ENCODE data around the gene IFITM10.

Gene IFITM10

DNA sequence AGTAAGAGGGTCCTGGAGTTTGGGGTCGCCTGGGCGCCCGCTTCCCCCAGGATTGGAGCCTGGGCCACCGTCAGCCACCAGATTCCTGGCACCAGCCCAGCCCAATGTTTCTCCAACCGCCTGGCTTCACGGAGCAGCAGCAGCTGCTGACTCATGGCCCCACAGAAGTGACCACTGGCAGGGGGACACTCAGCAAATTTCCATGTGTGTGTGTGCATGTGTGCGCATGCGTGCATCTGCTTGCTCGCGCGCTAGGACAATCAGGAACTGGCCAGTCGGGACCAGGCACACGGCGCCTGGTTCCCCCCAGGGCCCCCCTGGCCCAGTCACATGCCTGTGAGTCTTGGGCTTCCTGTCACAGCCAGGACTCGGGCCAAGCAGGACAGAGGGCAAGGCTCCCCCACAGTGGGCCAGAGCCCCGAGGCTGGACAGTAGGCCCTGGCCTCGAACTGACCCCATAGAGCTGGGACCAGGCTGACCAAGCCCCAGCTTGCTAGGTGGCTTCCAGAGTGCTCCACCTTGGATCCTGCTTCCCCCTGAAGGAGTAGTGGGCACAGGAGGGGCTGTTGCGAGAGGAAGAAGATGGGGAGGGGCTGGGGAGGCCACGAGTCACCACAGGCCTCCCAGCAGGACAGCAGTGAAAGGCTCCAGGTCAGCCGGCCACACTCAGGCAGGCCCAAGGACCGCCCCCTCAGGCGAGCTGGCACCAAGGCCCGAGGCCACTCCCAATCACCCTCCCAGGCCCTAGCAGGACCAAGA lies 10.1 kb upstream of the IFITM10 start:
- peak overlapping the region; percentile 8 for H3K27ac ChIP-seq
- TF ChIP-seq, protein P1, sequence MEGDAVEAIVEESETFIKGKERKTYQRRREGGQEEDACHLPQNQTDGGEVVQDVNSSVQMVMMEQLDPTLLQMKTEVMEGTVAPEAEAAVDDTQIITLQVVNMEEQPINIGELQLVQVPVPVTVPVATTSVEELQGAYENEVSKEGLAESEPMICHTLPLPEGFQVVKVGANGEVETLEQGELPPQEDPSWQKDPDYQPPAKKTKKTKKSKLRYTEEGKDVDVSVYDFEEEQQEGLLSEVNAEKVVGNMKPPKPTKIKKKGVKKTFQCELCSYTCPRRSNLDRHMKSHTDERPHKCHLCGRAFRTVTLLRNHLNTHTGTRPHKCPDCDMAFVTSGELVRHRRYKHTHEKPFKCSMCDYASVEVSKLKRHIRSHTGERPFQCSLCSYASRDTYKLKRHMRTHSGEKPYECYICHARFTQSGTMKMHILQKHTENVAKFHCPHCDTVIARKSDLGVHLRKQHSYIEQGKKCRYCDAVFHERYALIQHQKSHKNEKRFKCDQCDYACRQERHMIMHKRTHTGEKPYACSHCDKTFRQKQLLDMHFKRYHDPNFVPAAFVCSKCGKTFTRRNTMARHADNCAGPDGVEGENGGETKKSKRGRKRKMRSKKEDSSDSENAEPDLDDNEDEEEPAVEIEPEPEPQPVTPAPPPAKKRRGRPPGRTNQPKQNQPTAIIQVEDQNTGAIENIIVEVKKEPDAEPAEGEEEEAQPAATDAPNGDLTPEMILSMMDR (conservative IDR thresholded peaks at IDR 0.05) = no peak
- no peak for TF ChIP-seq ZFX (IDR thresholded peaks at IDR 0.05)

- H3K27ac ChIP-seq = no peak overlapping the region
- TF ChIP-seq, protein P1 (conservative IDR thresholded peaks at IDR 0.05) = no peak
- TF ChIP-seq ZFX (IDR thresholded peaks at IDR 0.05) = no peak
Measured at GRCh38 chr11:1759851-1760220, 9.4 kb upstream of the IFITM10 start.

- no peak overlapping the region for H3K27ac ChIP-seq
- TF ChIP-seq, protein P1 (conservative IDR thresholded peaks at IDR 0.05) = no peak
- no peak for TF ChIP-seq ZFX (IDR thresholded peaks at IDR 0.05)
Measured at GRCh38 chr11:1759151-1759850, 8.9 kb upstream of the IFITM10 start.

- H3K27ac ChIP-seq = no peak overlapping the region
- TF ChIP-seq ZFX (IDR thresholded peaks at IDR 0.05) = no peak
- TF ChIP-seq, protein P1 (conservative IDR thresholded peaks at IDR 0.05) = no peak
Measured at GRCh38 chr11:1758611-1759150, 8.3 kb upstream of the IFITM10 start.

GRCh38 chr11:1757861-1758610 lies 7.6 kb upstream of the IFITM10 start:
- H3K27ac ChIP-seq = no peak overlapping the region
- TF ChIP-seq, protein P1 (conservative IDR thresholded peaks at IDR 0.05) = no peak
- no peak for TF ChIP-seq ZFX (IDR thresholded peaks at IDR 0.05)

DNA sequence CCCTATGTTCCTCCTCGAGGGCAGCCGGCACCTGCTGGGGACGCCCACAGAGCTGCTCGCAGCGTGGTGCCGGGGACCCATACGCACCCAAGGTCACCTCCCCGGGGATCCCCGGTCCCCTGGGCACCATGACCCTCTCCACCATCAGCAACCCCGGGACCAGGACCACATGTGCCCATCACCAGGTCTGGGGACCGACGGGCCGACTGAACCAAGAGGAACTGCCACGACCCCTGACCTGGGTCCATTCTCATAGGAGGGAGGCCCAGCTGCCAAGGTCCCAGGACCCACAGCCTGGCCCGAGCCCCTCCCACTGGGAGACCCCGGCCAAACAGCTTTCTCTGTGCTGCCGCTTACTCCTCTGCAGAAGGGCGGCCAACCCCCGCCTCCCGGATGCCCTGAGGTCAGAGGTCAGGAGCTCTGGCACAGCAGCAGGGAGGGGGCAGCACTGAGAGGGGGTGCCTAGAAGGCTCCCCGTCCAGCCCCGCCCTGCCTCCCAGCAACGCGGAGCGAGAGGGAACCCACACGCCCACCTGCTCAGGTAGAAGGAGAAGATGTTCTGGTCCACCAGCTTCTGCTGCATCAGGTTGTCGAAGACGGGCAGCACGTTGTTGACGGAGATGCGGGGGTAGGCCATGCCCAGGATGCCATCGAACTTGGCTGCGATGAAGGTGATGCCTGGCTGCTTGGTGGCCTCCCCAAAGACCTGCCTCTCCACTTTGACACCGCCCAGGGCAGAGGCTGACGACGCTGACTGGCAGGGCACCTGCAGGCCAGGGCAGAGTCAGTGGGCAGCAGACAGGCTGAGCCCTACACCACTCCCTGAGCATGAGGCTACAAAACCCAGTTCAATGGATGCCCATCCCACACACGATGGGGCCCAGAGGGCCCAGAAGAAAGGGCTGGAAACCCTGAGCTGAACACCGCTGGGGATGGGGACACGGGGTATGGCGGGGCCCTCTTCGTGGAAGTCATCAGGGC lies 6.7 kb upstream of the IFITM10 start:
- no peak overlapping the region for H3K27ac ChIP-seq
- no peak for TF ChIP-seq ZFX (IDR thresholded peaks at IDR 0.05)
- TF ChIP-seq, protein P1 (conservative IDR thresholded peaks at IDR 0.05) = no peak
